Measurements from ENCODE around the gene BRD3OS.

Gene BRD3OS

GRCh38 chr9:134053941-134054761, 28.9 kb downstream of the BRD3OS start:
- DNase-seq, result no peak

GRCh38 chr9:134054891-134055811, 29.9 kb downstream of the BRD3OS start:
- no peak for DNase-seq

GRCh38 chr9:134055981-134056461, 30.7 kb downstream of the BRD3OS start:
- peak; percentile 6 for DNase-seq

GRCh38 chr9:134056483-134057306, 31.4 kb downstream of the BRD3OS start:
- no peak for DNase-seq

GRCh38 chr9:134057307-134057657, 32.0 kb downstream of the BRD3OS start:
- no peak for DNase-seq

GRCh38 chr9:134057751-134058701, 32.7 kb downstream of the BRD3OS start:
- no peak for DNase-seq

GRCh38 chr9:134058716-134059115, 33.4 kb downstream of the BRD3OS start:
- DNase-seq, result no peak

- DNase-seq, result no peak
Observed at GRCh38 chr9:134059188-134059641, 33.9 kb downstream of the BRD3OS start.

GRCh38 chr9:134059661-134060395, 34.5 kb downstream of the BRD3OS start:
- DNase-seq, result no peak

GRCh38 chr9:134060546-134060945, 35.3 kb downstream of the BRD3OS start:
- no peak for DNase-seq

GRCh38 chr9:134061019-134061687, 35.9 kb downstream of the BRD3OS start:
- no peak for DNase-seq

GRCh38 chr9:134061688-134062371, 36.5 kb downstream of the BRD3OS start:
- DNase-seq, result no peak

GRCh38 chr9:134062461-134063087, 37.3 kb downstream of the BRD3OS start:
- no peak for DNase-seq

- DNase-seq, result no peak
Observed at GRCh38 chr9:134063088-134063570, 37.8 kb downstream of the BRD3OS start.

GRCh38 chr9:134063571-134064450, 38.5 kb downstream of the BRD3OS start:
- no peak for DNase-seq

GRCh38 chr9:134064711-134065110, 39.4 kb downstream of the BRD3OS start:
- DNase-seq, result no peak

- DNase-seq, result no peak
Observed at GRCh38 chr9:134065612-134066419, 40.5 kb downstream of the BRD3OS start.

Measured in NCI-H1092 treated with DMSO at 0.1 percent for 48 hours (cell line).